SW 1271 (cell line): Measurements from ENCODE around the gene MPDU1.
A peak's percentile ranks its signal among the peaks of the same experiment; 100 is the strongest.
"Not testable (repeated sequence)": the region's sequence is repeated elsewhere in the genome, so short reads cannot be mapped to it uniquely, and the experiment has no call there.

Experiments
- DNase-seq, 2 experiments: peaks; one replicate each; lab custom pipeline; 2025; lab: John Stamatoyannopoulos, UW

MPDU1 gene

DNA sequence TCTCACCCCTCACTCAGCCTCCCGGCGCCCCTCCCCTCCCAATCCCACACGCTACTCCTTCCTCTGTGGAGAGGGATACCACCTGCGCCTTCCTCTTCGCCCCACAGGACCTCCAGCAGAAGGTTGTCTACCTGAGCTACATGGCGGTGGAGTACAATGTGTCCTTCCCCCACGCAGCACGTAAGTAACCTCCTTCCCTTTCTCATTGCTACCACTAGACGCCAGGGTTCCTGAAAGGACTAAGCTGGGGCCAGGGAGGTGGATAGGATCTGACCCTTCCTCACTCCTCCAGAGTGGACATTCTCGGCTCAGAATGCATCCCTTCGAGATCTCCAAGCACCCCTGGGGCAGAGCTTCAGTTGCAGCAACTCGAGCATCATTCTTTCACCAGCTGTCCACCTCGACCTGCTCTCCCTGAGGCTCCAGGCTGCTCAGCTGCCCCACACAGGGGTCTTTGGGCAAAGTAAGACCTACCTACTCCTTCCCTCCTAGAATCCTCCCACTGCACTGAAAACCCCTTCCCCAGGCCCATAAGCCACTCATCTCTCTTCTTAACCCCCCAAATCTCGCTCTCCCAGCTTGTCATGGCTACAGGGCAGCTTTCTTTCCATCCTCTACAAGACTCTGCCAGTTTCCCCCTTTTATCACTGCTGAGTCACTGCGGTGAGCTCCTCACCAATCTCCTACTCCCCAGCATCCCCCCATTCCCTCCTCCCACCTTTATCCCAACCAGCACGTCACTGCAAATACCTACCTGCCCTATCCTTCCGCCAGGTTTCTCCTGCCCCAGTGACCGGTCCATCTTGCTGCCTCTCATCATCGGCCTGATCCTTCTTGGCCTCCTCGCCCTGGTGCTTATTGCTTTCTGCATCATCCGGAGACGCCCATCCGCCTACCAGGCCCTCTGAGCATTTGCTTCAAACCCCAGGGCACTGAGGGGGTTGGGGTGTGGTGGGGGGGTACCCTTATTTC is 2.8 kb upstream of the MPDU1 start:
- no peak for DNase-seq

DNA sequence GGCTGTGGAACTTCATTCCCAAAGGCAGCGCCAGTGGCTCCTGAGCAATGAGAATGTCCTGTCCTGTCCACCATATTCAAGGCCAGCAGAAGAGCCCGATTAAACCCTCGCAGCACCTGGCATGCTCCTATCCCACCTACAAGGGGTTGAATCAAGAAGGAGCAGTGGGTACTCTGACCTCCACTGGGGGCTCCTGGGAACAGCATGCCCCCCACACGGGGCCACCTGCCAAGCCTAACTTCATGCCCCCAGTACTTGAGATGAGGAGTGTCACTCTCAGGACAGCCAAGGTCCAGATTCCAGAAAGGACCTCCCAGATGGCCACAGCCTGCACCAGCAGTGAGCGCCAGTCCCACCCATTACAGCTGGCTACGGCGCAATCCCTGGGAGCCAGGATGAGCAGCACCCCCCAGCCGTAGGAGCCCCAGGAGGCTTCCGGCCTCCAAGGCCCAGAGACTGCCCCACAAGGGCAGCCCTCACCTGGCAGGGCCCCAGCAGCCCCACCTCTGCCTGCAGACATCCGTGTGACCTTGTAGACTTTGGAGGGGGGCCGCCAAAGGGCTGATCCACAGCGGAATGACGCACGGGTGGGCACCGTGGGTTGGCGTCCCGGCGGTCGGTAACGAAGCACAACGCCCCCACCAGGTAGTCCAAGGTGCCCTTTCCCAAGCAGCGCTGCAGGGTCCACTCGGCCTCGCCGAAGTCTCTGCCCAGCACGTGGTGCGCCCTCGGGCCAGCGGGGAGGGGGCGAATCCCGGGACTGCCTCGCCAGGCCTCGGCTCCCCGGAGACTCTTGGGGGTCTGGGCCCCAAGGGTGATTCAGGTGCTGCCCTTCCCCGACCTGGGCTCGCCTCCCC is 1.0 kb upstream of the MPDU1 start:
- DNase-seq, result no peak

DNA sequence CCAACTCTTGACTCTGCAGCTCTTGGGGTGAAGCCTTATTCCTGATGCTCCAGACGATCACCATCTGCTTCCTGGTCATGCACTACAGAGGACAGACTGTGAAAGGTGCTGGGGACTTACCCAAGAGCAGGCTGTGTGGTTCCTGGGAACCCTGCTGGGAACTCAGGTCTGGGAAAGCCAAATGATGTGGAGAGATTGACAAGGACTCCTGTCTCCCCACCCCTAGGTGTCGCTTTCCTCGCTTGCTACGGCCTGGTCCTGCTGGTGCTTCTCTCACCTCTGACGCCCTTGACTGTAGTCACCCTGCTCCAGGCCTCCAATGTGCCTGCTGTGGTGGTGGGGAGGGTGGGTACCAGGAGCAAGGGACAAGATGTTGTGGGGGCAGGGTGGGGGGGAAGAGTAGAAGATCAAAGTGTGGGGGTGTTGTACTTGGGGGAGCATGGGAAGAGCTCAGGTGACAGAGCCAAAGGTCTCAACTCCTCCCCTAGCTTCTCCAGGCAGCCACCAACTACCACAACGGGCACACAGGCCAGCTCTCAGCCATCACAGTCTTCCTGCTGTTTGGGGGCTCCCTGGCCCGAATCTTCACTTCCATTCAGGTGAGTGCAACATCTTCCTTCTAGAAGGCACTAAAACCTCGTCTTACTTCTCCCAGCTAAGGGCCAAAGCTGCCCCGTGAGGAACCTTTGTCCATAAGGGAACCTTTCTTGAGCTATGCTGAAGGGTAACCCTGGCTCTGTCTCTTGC is 3.2 kb downstream of the MPDU1 start:
- peak in 1 of 2 experiments; percentile 58 for DNase-seq

DNA sequence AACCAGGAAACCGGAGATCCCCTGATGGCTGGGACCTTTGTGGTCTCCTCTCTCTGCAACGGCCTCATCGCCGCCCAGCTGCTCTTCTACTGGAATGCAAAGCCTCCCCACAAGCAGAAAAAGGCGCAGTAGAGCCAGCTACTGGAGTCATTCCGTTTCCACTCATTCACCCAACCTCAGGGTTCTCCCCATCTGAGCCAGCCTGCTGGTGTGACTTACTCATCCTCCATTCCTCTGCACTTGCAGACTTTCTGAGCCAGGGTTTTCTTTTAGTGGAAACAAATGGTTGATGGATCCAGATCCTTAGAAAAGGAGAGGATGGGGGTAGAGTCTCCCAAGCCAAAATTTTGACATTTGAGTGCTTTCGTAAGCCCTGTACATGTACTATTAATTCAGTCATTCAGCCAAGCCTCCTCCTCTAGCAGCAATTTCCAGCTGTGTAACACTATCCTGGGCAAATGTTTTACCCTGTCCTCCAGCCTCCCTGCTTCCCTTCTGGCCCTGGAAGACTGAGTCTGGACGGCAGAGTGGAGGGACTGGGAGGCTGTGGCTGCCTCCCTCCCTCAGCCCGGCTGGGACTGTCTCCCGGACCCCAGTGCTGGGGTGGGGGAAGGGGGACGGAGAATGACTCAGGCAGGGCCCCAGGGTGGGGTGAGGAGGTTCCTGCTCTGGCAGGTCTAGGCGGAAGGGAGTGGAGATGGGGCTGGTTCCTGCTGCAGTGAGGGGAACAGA is 3.9 kb downstream of the MPDU1 start:
- DNase-seq, result no peak

DNA sequence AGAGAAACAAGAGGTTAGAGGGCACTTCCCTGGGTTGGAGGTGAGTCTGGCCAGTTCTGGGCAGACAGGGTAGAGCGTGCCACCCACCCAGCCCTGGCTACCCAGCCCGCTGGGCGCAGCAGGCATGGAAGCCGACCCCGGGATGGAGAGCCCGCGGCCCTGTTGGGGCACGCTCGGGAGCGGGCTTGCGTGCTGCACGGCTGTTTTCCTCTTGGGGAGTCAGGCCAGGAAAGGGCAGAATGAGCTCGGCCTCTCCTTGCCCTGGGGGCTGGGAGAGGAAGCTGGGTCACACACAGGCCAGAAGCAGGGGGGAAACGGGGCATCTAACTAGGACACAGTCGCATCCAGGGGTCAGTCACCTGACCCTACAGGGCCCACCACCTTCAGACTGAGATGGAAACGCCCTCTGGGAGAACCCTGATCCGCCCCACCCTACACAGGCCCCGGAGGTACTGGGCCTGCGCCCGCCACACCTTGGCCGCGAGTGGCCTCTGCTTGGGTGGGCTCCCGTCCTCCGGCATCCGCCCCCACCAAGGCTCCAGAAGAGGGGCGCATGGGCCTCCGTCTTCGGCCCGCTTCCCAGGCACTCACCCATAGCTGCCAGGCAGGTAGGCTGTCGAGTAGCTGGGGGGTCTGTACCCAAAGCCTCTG is 5.0 kb downstream of the MPDU1 start:
- no peak for DNase-seq

DNA sequence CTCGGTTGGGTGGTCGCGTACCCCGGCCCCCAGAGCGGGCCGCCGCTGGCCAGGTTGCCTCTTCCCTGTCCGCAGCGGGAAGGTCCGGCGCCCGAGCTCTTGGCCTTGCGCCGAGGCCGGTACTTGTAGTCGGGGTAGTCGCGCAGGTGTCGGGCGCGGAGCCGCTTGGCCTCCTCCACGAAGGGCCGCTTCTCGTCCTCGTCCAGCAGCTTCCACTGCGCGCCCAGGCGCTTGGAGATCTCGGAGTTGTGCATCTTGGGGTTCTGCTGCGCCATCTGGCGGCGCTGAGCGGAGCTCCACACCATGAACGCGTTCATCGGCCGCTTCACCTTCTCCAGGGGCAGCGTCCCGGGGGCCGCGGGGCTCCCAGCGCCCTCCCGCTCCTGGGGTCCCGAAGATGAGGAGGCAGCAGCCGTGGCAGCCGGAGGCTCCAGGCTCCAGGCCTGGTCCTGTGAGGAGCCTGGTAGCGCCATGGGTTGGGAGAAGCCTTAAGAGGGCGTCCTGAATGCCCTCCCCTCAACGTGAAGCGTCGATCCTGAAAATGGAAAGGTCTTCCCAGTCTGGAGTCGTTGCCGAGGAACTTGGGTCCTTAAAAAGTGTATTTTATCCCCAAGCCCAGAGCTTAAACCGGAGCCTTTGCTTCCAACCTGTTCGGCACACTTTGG is 5.7 kb downstream of the MPDU1 start:
- no peak for DNase-seq

DNA sequence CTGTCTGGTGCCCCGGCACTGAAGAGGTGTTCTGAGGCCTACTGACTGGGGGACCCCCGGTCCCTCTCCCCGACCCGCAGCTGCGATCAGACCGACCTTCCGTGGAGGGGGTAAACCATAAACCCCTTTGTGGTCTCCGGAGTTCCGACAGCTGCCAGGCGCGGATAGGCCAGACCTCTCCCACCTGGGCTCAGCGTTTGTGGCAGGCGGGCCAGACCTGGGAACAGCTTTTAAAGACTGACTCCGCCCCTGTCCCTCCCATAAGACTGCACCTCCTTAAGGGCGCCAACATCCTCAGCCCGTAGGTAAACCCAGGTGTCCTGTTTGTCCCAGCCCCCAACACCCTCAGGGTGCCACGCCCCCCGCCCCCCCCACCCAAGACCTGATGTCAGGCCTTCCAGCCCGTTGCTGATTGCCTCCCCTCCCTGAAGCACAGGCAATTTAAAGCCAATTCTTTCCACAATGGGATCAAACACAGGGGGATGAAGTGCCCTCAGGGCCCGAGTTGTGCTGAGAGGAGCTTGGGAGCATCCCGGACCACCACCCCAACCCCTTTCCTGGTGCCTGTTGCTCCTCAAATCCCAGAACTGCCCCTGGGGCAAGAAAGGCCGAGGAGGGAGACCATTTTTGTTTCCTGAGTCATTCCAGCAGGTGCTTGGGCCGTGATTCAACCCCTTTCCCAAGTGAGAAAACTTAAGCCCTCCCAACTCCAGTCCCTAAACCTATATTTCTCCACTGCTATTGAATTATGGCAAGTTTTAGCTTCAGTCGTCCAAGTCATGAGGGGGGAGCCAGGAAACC is 6.4 kb downstream of the MPDU1 start, which contains the start of gene SOX15:
Gene SOX15 (minus strand): TSS at position 204 of the 801 bp plus-strand sequence. CDS start 418 bp downstream, outside the sequence.
- peak in 1 of 2 experiments; percentile 30 for DNase-seq

DNA sequence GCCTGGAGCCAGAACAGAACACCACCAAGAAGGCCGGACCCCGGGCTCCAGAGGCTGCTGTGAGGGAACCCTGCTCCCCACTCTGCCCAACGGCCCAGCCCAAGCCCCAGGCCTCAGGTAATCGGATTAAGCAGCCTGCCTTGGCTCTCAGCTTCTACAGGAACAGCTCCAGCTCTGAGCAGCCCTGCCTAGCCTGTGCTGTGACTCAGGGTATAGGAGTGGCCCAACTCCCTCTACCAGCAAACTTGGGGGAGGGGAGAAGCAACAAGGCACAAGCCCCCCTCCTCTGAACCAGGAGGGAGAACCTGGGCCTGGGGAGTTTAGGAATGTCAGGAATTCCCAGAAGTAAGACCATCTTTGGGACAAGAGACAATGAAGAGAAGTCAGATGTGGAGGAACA is 7.1 kb downstream of the MPDU1 start:
- no peak for DNase-seq

DNA sequence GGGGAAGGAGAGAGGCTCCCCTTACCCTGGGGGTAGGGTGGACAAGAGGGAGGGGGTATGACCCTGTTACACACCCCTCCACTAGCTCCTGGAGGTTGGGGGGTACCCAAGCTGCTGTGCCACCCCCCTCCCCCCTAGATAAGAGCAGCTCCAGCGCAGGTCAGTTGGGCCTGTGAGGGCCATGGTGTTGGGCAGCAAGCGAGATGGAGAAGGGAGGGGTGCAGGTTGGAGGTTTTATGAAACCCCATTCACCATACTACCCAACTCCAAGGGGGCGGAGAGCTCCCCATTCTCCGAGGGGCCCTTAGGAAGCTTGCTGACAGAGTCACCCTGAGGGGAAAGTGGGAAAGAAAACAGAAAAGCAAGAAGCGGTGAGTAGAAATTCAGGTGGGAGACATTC is 7.9 kb downstream of the MPDU1 start:
- DNase-seq, result no peak

DNA sequence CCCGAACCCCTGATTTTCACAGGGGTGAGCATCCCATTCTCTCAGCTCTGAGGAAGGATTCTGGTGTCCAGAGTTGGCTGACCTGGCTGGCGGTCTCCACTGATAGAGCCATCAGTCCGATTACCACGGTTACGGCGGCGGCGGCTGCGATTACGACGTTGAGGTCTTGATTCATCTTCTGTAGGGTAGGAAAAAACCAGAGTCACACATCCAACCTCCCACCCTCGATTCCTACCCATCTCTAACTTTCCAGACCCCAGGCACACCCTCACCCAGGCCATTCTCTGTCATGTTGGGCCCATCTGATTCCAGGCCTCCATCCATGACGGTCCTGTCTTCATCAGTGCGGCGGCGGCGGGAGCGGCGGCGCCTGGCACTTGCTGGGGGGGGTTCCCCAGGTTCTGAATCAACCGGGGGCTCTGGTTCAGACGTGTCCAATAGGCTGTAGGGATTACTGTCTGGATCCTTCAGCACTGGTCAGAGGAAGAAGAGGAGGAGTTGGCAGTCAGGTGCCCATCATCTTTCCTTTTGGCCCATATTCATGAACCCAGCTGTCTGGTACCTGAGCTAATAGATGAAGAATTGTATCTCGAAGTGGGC is 8.9 kb downstream of the MPDU1 start:
- DNase-seq, result no peak

DNA sequence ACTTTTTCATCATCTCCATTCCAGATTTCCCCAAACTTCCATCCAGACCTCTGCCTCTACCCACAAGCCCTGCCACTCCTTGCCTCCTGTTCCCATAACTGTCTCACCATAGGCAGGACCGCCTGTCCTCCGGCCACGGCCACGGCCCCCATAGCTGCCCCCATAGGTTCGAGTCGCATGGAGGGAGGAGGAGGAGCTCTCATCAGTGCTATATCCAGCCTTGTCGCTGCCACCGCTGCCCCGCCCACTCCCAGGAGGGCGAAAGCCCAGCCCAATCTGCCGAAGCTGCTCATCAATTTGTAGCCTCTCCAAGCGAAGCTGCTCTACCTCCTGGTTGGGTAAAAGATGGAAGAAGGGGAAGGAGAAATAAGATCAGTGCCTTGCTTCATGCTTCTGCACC is 9.6 kb downstream of the MPDU1 start:
- DNase-seq, result no peak

DNA sequence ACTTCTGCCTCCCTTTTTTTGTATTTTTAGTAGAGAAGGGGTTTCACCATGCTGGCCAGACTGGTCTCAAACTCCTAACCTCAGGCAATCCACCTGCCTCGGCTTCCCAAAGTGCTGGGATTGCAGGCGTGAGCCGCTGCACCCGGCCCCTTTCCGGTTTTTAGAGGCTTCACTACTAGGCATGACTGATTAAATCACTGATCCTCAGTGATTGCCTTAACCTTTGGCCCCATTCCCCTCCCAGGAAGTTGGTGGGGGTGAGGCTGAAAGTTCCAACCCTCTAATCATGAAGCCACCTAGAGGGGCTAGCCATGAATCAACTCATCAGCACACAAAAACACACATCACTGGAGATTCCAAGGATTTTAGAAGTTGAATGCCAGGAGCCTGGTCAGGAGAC is 13.9 kb downstream of the MPDU1 start:
- not testable (repeated sequence) for DNase-seq

DNA sequence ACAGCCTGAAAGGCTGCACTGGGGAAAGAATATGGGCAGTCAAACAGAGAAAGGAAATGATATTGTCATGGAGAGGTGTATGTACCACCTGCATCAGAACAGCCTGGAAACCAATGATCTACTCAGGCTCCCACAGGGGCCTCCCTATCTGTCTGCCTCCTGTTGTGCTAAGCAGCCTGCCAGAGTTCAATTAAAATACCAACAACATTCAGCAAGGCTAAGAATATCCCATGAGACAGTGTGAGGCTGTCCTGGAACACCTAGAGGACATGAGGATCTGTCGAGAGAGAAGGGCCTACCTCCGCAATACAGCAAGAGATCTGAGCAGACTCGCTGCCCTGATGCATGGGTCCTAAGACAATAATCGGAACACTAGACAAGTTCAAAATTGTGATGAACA is 22.6 kb downstream of the MPDU1 start:
- DNase-seq, result no peak

DNA sequence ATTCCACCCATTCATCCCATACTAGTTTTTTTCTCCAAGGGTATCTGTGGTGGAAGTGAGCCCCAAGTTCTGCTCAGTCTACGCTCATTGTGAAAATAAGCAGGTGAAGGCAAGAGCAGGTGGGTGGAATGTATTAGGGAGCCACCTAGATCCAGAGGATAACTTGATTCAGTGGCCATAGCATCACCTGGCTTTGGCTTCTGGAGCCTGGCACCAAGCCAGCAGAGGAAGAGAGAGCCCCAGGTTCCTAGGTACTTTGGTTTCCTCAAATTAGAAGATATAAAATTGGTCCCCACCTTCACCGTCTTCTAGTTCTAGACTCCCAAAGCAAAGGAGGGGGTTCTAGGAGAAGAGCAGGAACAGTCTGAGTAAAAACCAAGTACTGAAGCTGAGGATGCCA is 27.0 kb downstream of the MPDU1 start:
- DNase-seq, result no peak

DNA sequence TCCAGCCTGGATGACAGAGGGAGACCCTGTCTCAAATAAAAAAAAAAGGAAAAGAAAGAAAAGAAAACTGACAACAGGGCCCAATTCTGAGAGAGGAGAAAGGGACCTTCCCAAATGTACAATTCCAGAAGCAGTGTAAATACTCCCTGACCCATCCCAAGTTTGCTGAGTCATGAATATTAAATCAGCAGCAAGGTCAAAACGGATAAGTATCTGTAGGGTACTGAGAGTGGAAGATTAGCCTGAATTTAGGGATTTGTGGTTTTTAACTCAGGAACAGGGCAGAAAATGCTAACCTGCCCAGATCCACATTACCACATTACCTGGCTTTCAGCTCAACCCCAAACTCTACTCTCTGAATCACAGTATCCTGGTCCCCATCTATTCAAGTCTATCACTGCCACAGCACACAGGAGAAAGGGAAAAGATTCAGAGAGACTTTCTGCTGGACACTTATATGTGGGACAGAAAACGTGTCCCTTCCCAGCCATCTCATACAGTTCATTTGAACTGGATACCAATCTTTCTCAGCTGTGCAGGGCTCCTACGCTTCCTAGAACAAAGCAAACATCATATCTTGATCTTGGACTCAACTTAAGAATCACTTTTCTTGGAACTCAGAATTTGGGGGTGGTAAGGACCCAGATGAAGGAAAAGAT is 28.1 kb downstream of the MPDU1 start:
- DNase-seq, result no peak

DNA sequence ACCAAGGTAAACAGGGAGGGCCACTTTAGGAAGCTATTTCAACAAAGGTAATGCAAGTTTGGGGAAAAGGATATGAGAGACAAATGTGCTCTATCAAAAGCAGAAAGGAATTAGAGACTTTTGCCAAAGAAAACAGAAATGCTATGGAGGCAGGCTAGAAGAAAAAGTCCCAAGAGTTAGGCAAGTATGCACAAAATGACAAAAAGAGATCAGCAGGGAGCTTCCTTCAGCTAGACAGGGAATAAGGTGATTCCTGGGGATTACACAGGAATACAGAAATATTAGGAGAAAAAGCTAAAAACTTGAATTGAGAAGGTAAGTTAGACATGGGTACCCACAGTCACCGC is 28.6 kb downstream of the MPDU1 start:
- no peak for DNase-seq

DNA sequence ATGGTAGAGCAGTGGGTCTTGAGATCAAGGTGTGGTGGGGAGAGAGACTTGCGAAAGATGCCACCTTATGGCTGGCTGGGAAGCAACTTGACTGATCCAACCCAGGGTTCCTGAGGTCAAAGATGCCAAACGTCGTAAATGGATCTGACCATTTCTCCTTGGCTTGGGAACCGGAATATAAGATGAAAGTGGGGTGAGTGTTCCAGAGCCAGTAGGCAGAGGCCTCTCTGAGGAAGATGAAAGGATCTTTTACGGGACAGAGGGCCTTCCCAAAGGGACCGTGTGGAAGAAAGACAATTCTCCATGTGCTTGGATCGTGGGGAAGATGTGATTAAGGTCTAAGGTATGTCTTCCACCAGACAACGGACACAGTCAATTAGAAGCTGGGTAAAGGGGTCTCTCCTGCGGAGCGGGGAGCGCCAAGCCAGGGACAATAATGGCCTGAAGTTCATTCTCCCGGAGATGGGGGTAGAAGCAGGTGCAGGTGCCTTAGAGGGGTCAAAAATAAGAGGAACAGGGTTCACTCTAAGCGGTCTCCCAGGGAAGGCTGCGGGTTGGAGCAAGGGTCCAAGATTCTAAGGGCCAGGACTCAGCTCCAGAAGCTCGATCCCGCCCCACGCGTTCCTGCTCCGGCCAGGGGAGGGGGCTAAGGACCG is 30.2 kb downstream of the MPDU1 start:
- DNase-seq, result peak in 1 of 2 experiments; percentile 41
